Measurements from ENCODE around the gene PDE7B. TPM values are rescaled to one million over a fixed set of nuclear protein-coding genes. Genes with fewer than 3 reads are reported as not detected.

The PDE7B gene
- total RNA-seq, 2 experiments from 2014 or later: 0.05 to 0.12 TPM

DNA sequence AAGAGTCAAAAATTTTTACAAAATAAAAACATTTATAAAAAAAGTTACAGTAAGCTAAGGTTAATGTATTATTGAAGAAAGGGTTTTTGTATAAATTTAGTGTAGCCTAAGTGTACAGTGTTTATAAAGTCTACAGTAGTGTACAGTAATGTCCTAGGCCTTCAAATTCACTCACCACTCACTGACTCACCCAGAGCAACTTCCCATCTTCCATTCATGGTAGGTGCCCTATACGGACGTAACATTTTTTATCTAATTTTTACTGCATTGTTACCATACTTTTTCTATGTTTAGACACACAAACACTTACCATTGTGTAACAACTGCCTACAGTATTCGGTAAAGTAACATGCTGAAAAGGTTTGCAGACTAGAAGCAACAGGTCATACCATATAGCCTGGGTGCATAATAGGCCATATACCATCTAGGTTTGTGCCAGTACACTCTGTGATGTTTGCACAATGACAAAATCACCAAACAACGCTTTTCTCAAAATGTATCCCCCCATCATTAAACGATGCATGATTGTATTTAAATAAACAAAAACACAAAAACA, 392.6 kb downstream of the PDE7B start:
- Mint-ChIP-seq H3K4me3 (no peak overlapping the region), H3K27ac (no peak overlapping the region), H3K27me3 (no peaks in the 10 kb centered on the region), H3K9me3 (no peaks in the 10 kb centered on the region), H3K4me1 (ENCODE audit: low read depth) (peaks cover 6% of the 10 kb centered on the region), H3K36me3 (peaks cover 48% of the 10 kb centered on the region)
- intact Hi-C loops (cut with micrococcal nuclease): no loop called here
- CTCF ChIA-PET: interaction anchor here (0.7 kb wide), 2 partner anchors 13 to 18 kb away, joined by 3 to 4 read pairs; no protein-coding TSS in a partner anchor
- DNase-seq: no peak
- POLR2A ChIA-PET: no interaction called here
